GM21360 (cell line): Measurements from ENCODE around the gene MED12.

ENCODE experiments used
- ATAC-seq: cut with Tn5 transposase; IDR thresholded peaks from one replicate; pipeline ENCODE4 v1.9.1; 2021; ENCODE audit warnings: mild to moderate bottlenecking, moderate library complexity; ENCODE audit not compliant: unreplicated experiment

Gene MED12

DNA sequence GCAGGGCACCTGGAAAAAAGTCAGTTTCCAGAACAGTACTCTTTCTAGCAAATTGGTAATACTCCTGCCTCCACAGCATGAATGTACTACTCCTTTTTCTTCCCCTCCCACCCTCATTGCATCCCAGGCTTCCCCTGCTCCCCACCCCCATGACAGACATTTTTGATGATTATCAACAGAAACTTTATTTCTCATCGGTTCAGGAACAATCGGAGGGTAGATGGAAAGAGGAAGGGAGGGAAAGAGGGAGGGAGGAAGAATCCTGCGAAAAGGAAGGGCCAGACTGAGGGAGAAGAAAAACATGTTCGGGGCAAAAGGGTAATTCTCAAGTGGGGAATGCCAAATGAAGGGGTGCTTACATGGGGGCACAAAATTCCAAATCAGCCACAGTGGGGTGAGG lies 11.2 kb upstream of the MED12 start:
- ATAC-seq = no peak

DNA sequence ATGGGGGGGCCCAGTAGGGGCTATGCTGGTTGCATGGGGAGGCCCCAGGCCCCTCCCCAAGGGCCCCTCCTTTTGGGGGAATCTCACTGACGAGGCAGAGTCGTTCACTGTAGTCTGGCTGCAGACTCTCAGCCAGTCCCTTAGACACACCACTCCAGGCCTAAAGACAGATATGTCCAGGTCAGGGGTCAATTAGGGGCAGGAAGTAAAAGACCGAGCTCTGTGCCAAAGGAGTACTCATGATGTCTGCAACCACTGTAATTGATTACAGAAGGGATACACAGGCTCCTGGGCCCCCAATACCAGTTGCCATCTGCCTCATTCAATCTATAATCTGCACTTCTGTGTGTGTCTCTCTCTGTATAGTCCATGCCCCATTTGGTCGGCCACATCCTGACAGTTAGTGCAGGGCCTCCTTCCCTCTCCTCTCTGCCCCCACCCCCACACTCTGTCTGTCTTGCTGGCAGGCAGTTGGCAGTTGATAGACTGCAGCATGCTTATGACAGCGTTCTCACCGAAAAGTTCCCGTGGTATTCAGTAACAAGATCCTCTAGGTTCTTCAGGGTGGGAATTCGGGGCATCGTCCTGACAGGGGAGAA lies 10.5 kb upstream of the MED12 start:
- ATAC-seq = no peak

DNA sequence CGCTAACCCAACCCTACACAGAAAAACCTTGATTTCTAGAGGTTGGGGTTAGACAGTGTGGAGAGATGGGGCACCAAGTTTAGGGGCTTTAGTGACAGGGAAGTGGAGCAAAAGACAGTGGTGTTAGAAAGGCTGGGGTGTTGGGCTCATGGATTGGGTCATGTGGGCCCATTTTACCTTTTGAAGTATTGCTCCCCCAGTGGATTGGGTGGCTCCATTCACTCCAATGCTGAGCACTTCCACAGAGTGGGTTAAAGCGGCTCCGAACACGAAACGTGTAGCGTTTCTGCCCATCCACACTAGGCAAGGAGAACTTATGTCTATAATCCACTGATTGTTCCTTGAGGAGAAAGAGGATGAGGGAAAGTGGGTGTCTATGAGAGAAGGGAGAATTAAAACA lies 9.3 kb upstream of the MED12 start:
- no peak for ATAC-seq

DNA sequence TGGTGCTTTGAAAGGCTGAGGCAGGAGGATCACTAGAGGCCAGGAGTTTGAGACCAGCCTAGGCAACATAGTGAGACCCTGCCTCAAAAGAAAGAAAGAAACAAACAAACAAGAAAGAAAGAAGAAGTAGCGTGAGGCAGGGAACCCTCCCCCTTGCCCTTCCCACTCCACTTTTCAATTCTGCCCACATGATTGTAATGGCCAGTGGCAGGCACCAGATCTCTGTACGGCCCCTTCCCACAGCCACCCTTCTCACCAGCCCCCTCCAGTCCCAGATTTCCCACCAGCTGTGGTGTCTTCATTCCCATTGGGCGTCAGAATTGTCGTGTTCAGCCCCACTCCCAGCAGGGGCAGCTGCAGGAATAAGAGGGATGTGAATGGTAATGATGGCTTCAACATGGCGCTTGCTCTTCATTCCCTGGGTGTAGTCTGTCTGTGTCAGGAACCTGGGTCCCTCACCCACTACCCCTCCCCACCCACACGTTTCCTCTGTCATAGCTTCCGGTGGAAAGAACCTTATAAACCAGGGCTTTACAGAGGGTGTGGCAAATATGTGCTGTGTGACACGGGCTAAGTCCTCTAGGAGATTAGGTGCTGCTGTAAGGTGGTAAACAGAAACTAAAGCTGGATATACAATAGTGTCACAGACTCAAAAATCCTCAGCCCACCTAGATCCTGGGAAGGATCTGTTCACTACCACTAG lies 7.1 kb upstream of the MED12 start, which contains the start of gene IL2RG:
TSS of gene IL2RG (minus strand) at position 437 of the 703 bp plus-strand sequence. CDS start at position 399, 38 bp downstream.
- ATAC-seq = peak; percentile 87

DNA sequence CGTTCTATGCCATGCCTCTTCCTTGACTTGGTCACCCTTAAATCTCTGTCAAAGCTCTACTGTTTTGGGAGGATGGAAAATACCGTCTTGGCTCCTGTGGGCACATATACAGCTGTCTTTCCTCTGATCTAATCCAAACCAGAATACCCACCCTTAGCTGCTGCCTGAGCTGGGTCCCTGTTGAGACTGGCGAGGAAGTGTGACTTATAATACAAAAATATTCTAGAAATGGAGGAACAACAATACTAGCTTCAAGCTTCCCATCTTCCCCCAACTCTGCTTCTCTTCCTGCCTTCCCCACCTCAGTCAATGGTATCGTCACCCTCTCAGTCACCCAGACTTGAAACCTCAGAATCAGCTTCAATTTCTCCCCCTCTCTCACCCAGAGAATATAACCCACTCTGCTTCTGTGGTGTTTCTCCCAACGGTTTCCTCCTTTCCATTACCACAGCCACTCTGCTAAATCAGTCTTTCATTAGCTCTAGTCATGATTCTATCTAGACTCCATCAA lies 6.4 kb upstream of the MED12 start:
- peak; percentile 26 for ATAC-seq

DNA sequence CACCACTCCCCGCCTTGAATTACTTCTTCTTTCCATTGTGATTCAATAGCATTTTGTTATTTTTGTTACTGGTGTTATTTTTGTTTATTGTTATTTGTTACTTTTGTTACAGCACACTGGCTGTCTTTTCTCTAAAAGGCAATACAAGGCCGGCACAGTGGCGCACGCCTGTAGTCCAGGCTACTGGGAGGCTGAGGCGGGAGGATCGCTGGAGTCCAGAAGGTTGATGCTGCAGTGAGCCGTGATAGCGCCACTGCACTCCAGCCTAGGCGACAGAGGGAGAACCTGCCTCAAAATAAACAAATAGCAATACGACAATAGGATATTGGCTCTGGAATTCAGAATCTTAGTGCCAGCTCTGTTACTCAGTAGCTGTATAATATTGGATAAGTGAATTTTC lies 1.0 kb upstream of the MED12 start:
- no peak for ATAC-seq

DNA sequence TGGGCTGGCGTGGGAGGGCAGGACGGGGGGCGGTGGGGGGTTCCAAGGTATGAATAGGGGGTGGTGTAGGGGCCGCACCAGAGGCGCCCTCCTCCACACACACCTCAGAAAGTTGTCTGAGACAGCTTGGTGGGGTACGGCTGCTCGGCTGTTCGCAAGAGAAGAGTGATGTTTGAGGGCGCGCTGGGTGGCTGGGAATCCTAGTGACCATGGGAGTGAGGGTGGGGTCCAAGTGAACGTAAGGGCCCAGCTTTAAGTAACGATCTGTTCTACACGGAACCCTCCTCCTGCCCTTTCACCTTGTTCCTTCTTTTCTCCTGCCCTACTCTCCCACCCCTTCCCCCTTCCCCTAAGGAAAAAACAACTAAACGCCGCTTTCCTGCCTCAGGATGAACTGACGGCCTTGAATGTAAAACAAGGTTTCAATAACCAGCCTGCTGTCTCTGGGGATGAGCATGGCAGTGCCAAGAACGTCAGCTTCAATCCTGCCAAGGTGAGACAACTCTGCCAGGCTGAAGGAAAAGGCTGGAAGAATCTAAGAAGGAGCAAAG lies 664 bp downstream of the MED12 start:
- no peak for ATAC-seq

DNA sequence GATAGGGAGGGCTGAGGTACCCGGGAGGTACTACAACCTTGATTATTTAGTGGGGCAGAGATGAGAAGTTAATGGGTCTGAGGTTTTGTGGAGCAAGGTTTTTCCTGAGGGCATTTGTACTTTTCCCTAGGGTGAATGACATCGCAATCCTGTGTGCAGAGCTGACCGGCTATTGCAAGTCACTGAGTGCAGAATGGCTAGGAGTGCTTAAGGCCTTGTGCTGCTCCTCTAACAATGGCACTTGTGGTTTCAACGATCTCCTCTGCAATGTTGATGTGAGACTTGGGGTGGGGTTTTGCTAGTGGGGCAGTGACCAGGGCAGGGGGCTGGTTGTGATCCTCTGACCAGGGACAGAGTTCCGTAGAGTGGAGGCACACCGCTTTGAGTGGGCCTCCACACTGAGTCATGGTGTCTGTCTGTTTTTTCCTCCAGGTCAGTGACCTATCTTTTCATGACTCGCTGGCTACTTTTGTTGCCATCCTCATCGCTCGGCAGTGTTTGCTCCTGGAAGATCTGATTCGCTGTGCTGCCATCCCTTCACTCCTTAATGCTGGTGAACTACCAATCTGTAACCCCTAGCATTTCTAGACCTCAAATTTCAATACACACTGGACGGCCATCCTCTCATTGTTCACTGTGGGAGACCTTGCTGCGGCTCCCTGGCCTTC lies 9.9 kb downstream of the MED12 start:
- no peak for ATAC-seq

DNA sequence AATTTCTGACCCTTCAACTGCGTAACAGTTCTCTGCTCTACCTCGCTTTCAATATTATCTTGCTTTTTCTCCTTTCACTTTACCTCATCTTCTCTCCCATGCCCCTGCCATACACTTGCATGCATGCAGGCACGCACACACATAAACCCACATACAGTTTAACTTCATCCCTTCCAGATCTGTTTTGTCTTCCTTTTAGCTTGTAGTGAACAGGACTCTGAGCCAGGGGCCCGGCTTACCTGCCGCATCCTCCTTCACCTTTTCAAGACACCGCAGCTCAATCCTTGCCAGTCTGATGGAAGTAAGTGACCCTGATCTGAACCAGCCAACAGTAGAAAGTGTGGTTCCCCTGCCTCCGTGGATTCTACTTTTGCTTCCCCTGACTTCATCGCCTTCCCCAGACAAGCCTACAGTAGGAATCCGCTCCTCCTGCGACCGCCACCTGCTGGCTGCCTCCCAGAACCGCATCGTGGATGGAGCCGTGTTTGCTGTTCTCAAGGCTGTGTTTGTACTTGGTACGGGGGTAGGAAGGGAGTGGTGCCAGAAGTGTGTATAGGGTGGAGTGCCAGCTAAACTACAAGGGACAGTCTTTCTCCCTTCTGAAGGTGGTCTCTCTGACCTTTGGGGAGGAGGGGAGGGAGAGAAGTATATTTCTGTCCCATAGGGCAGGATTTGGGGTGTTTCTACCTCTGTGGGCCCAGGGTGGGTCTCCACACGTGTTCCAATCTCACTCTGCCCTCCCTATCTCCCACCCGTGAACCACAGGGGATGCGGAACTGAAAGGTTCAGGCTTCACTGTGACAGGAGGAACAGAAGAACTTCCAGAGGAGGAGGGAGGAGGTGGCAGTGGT lies 10.7 kb downstream of the MED12 start:
- peak; percentile 68 for ATAC-seq

DNA sequence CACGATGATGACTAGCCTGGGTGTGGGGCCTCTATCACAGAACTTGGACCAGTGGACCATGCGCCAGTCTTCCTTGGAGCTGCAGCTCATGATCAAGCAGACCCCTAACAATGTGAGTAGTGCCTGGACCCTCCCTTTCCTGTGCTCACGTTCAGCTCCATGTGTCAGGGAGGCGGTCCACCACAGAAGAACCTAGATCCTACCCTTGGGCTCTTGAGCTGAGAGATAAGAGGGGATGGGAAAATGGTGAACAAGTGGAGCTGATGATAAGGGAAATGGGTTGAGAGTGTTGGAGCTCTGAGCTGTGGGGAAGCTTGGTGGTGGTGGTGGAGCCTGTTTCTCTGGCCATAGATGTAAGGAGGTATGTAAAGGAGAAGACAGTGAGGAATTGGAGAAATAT lies 13.1 kb downstream of the MED12 start:
- no peak for ATAC-seq

DNA sequence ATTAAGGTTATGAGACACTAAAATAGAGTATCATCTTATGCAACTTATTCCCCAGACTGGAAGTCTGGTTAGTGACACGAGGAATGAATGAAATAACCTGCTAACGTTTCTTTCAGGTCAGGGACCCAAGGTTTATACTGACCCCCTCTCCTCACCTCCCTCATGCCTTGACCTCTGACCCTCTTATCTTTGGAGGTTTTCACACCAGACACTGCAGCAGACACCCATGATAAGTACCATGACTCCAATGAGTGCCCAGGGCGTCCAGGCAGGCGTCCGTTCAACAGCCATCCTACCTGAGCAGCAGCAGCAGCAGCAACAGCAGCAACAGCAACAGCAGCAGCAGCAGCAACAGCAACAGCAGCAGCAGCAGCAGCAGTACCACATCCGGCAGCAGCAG lies 22.0 kb downstream of the MED12 start:
- no peak for ATAC-seq

DNA sequence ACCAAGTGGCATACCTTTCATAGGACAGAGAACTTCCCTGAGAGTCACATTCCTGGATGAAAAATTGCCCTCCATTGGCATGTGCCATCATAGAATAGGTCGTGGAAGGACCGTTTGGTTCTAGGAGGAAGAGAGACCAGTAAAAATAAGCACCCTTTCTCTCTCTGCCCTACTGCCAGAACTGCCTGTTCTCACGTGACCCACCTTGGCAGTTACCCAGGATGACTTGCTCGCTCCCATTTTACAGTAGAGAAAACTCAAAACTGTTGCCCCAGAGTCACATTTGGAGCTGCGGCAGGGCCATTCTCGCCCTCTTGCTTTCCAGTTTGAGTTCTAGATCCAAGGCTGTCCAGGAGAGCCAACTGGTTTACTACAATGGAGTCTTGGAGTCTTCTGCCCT lies 25.1 kb downstream of the MED12 start:
- no peak for ATAC-seq

DNA sequence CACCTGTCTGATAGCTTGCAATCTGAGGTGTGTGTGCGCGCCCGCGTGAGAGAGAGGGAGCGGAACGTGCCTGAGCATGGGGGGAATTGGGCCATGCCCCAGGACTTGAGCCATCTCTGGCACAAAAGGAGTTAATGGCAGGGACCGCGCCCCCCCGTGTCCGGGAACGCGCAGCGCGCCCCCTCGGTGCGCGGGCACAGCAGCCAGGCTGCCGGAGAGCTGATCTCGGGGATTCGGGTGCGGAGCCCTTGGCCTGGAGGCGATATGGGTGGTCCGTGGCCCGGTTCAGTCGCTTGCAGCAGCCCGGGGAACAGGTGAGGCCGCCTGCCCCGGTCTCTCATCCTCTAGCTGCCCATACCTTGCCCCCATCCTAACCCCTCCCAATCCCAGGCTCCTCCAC lies 26.3 kb downstream of the MED12 start, which contains the start of gene NLGN3:
TSS of gene NLGN3 (plus strand) at position 191 of the 400 bp plus-strand sequence. CDS start 2,909 bp downstream, outside the sequence.
- no peak for ATAC-seq

DNA sequence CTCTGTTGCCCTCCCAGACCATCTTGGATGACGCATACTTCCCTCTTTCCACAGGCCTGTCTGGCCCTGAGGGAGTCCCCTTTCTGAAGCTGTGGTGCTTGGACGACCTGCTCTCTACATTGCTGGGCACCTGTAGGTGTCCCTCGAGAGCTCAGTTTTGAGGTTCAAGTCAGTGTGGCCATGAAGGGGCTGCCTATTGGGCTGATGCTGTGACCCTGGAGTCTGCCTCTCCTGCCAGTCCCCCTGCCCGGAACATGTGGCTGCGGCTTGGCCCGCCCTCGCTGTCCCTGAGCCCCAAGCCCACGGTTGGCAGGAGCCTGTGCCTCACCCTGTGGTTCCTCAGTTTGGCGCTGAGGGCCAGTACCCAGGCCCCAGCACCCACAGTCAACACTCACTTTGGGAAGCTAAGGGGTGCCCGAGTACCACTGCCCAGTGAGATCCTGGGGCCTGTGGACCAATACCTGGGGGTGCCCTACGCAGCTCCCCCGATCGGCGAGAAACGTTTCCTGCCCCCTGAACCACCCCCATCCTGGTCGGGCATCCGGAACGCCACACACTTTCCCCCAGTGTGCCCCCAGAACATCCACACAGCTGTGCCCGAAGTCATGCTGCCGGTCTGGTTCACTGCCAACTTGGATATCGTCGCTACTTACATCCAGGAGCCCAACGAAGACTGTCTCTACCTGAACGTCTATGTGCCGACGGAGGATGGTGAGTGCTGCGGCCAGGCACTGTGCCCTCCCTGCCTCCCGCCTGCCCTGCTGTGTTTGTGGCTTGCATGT lies 29.3 kb downstream of the MED12 start:
- no peak for ATAC-seq

DNA sequence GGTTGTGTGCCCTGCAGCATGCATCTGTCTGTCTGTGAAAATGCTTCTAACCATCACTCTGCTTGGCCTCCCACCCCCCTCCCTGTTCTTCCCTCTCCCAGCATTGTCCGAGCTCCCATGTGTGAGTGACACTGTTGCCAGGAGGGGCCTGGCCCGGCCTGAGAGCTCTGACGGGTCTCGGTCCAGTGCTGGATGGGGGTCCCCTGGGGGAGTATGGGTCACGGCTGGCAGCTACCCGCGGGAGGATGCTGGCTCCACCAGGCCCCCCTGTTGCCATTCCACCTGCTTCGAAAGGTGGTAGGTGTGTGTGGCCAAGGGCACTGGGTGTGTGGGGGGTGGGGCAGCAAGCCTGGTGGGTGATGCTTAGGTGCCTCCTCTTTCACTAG lies 29.9 kb downstream of the MED12 start:
- ATAC-seq = no peak

DNA sequence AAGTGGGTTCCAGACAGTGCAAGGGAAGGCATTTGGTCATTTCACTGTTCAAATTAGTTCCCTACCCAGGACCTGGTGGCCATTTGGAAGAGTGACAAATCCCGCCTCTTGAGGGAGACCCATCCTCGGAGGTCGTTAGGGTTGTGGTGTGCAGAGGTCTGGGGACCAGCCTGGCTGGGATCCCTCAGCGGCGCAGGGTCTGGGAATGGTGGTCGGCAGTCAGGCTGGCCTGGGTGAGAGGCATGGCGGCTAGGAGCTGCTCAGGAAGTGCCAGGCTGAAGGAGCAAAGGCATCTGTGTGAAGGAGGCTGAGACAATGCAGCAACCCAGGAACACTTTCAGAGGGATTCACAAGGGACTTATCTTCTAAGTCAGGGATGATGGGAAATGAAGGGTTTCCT lies 33.0 kb downstream of the MED12 start:
- ATAC-seq = no peak

DNA sequence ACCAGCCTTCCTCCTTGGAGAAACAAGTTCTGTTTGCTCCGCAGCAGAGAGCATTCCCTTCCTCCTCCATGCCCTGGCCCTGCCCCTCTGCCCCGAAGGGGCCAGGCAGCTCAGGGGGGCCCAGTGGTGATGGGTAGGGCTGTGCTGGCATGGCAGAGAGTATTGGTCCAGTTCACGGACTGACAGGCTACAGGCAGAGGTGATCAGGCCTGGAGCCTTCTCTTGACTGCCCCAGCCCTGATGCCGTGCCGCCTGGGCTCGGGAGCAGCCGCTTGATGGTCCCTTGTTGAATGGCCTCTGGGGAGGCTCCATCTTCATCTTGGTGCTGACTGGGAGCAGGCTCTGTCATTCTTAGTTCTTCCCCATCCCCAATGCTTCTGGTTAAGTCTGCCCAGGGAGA lies 35.8 kb downstream of the MED12 start:
- no peak for ATAC-seq

DNA sequence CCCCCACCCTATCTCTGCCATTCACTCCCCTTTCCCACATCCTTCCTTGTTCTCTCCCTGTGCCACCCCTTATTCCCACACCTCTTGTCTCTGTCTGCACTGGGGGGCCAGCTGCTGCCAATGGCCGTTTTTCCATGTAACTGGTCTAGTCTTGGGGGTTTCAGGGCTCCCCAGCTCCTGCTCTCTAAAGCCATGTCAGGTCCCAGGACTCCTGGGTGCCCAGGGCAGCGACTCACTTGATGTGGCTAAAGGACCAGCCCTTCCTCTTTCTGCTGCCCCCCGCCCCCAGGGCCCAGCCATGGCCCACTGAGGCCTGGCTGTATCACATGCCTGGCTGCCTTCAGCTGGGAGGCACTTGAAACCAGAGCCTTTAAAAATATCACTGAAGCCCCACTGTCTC lies 36.2 kb downstream of the MED12 start:
- ATAC-seq = no peak

DNA sequence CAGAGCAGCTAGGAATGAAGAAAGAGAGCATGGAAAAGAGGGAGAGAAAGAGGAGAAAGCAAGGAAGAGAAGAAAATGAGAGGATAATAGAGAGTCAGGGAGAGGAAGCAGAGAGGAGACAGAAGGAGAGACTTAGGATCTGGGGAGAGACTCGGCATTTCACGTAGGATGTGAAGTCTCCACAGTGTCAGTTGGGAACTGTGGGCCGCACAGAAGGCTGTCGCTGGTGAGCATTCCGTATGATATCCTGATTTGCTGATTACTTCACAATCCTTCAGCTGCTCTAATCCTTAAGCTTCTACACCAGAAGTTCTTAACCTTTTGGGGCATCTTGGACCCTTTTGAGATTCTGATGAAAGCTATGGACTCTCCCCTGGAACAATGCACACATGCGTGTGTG lies 40.2 kb downstream of the MED12 start:
- no peak for ATAC-seq

DNA sequence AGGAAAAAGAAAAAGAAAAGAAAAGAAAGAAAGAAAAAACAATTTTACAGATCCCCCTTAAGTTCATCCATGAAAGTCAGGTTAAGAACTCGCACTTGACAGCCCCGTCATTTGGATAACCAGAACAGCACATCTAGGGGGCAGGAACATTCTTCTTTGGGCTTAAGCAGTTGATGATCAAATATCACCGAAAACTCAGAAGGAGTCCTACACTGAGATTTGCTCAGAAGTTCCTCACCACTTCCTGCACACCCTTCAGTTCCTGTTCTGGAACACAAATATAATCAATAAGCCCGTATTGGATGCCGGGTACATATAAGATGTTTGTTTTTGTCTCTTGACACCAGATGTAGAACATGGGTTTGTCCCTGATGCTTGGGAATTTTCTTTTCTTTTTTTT lies 40.9 kb downstream of the MED12 start:
- ATAC-seq = no peak
